HL-60 (cell line): ENCODE measurements around the gene ATP2B3.

ENCODE experiments used
- DNase-seq, 2 experiments: peaks; one replicate each; pipeline ENCODE4 v3.0.0-alpha.2; 2010 to 2020; ENCODE audit warnings: low read depth in 1 of 2, low spot score in 1 of 2
- H3K27ac ChIP-seq: fragments of 250-450 bp; sonication (Bioruptor Pico); replicated peaks from 2 replicates; pipeline ENCODE4 v1.5.1; 2020; ENCODE audit warnings: mild to moderate bottlenecking, moderate library complexity
- H3K27me3 ChIP-seq: fragments of 250-450 bp; sonication (Bioruptor Pico); 2 replicates; pipeline ENCODE4 v1.5.1; 2021; ENCODE audit warnings: mild to moderate bottlenecking, moderate library complexity; ENCODE audit not compliant: insufficient read depth, poor library complexity, severe bottlenecking
- H3K4me3 ChIP-seq: replicated peaks from 2 replicates; pipeline ENCODE4 v1.5.1; 2011; ENCODE audit warnings: mild to moderate bottlenecking, control low read depth, low read length; ENCODE audit not compliant: insufficient read depth
- GABPA ChIP-seq: IDR thresholded peaks from 2 replicates; pipeline ENCODE4 v1.6.1; 2012; ENCODE audit warnings: low read depth
- POLR2AphosphoS5 ChIP-seq: IDR thresholded peaks from 2 replicates; pipeline ENCODE4 v1.6.1; 2012; ENCODE audit warnings: low read depth
- SPI1 ChIP-seq: IDR thresholded peaks from 2 replicates; pipeline ENCODE4 v1.6.1; 2012; ENCODE audit warnings: low read depth, mild to moderate bottlenecking, borderline replicate concordance
- TF ChIP-seq, protein P1 (sequence below): IDR thresholded peaks from 2 replicates; pipeline ENCODE4 v1.6.1; 2012; ENCODE audit warnings: low read depth; ENCODE audit not compliant: insufficient replicate concordance
- TF ChIP-seq, protein P2 (sequence below): IDR thresholded peaks from one replicate; pipeline ENCODE4 v1.5.1; 2011; ENCODE audit warnings: low read length, control low read depth, inconsistent platforms; ENCODE audit not compliant: insufficient read depth

Gene ATP2B3

DNA sequence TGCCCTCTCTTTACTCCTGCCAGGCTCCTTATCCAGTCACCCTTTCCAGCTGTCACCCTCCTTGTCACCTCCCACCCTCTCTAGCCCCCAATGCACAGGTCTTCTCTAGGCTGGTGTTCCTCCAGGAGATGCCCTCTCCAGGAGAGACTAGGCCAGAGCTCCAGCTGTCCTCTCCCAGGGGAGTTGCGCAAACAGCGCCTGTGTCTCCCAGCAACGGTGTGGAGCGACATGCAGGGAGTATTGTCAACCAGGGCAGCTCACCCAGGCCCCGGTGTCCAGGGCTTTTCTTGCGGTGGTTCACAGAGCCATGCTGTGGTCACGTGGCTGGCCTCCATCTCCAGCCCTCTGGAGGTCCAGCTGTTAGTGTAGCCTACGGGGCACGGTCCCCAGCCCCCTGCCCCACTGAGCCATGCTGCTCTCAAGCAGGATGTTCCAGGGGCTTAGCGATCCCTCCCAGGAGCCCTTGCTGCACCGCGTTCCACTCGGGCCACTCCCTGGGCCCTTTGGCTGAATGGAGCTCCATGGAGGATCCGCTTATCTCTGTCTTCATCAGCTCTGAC is 46.7 kb downstream of the ATP2B3 start:
- H3K27ac ChIP-seq: no peak overlapping the region
- H3K27me3 ChIP-seq: no peaks in the 10 kb centered on the region
- no peak overlapping the region for H3K4me3 ChIP-seq
- no peak for DNase-seq
- TF ChIP-seq POLR2AphosphoS5: no peak
- TF ChIP-seq GABPA: no peak
- TF ChIP-seq SPI1: no peak
- TF ChIP-seq, protein P1, sequence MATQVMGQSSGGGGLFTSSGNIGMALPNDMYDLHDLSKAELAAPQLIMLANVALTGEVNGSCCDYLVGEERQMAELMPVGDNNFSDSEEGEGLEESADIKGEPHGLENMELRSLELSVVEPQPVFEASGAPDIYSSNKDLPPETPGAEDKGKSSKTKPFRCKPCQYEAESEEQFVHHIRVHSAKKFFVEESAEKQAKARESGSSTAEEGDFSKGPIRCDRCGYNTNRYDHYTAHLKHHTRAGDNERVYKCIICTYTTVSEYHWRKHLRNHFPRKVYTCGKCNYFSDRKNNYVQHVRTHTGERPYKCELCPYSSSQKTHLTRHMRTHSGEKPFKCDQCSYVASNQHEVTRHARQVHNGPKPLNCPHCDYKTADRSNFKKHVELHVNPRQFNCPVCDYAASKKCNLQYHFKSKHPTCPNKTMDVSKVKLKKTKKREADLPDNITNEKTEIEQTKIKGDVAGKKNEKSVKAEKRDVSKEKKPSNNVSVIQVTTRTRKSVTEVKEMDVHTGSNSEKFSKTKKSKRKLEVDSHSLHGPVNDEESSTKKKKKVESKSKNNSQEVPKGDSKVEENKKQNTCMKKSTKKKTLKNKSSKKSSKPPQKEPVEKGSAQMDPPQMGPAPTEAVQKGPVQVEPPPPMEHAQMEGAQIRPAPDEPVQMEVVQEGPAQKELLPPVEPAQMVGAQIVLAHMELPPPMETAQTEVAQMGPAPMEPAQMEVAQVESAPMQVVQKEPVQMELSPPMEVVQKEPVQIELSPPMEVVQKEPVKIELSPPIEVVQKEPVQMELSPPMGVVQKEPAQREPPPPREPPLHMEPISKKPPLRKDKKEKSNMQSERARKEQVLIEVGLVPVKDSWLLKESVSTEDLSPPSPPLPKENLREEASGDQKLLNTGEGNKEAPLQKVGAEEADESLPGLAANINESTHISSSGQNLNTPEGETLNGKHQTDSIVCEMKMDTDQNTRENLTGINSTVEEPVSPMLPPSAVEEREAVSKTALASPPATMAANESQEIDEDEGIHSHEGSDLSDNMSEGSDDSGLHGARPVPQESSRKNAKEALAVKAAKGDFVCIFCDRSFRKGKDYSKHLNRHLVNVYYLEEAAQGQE: no peak
- TF ChIP-seq, protein P2, sequence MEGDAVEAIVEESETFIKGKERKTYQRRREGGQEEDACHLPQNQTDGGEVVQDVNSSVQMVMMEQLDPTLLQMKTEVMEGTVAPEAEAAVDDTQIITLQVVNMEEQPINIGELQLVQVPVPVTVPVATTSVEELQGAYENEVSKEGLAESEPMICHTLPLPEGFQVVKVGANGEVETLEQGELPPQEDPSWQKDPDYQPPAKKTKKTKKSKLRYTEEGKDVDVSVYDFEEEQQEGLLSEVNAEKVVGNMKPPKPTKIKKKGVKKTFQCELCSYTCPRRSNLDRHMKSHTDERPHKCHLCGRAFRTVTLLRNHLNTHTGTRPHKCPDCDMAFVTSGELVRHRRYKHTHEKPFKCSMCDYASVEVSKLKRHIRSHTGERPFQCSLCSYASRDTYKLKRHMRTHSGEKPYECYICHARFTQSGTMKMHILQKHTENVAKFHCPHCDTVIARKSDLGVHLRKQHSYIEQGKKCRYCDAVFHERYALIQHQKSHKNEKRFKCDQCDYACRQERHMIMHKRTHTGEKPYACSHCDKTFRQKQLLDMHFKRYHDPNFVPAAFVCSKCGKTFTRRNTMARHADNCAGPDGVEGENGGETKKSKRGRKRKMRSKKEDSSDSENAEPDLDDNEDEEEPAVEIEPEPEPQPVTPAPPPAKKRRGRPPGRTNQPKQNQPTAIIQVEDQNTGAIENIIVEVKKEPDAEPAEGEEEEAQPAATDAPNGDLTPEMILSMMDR: no peak

- DNase-seq: no peak
- H3K27ac ChIP-seq: no peak overlapping the region
- no peaks in the 10 kb centered on the region for H3K27me3 ChIP-seq
- no peak overlapping the region for H3K4me3 ChIP-seq
- TF ChIP-seq POLR2AphosphoS5 (no peak), SPI1 (no peak), GABPA (no peak)
- TF ChIP-seq, protein P1: no peak
- TF ChIP-seq, protein P2: no peak
These were observed 48.6 kb downstream of the ATP2B3 start for GRCh38 chrX:153565996-153566580.

DNA sequence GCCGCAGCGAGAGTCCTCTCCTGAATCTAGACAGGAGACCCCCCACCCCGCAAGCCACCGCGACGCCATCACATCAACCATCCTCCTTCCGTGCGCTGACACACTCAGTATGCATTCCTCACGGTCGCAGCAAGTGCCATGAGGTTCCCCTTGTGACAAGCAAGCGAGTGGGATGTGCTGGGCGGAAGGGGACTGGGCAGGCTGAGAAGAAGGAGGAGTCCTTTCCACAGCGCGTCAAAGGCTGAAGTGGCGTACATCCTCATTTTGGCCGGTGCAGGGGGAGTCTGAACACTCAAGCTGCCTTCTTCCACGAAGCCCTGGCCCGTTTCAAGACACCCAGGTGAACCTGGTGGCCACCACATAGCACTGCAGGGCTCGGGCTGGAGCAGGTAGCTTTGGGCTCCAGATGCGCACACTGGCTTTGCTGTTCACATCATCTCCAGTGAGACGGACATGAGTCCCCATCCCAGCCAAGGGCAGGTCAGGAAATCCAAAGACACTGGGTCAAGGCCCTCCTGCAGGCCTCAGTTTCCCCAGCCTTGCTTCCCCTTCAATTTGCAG is 51.1 kb downstream of the ATP2B3 start:
- DNase-seq: no peak
- Histone ChIP-seq H3K27ac (no peak overlapping the region), H3K4me3 (no peak overlapping the region), H3K27me3 (no peaks in the 10 kb centered on the region)
- TF ChIP-seq, protein P2: no peak
- TF ChIP-seq POLR2AphosphoS5 (no peak), SPI1 (no peak), GABPA (no peak)
- TF ChIP-seq, protein P1: no peak
